ENCODE results near the gene LITAF.

- TF ChIP-seq YY1 (IDR thresholded peaks at IDR 0.05; ENCODE audit: insufficient read depth, insufficient read length) (no peak), ZNF274 (IDR thresholded peaks at IDR 0.05; ENCODE audit: low read depth, low read length) (no peak), SUZ12 (IDR thresholded peaks at IDR 0.05; ENCODE audit: extremely low read depth, insufficient read depth, insufficient read length) (no peak)
Observed at GRCh38 chr16:11610580-11610979, 23.9 kb upstream of the LITAF start.
